Measurements from ENCODE around the gene CCNH. TPM values are rescaled to one million over a fixed set of nuclear protein-coding genes. Genes with fewer than 3 reads are reported as not detected.

The CCNH gene
- total RNA-seq, 2 donors from 2014 or later: 59.0 to 67.4 TPM

DNA sequence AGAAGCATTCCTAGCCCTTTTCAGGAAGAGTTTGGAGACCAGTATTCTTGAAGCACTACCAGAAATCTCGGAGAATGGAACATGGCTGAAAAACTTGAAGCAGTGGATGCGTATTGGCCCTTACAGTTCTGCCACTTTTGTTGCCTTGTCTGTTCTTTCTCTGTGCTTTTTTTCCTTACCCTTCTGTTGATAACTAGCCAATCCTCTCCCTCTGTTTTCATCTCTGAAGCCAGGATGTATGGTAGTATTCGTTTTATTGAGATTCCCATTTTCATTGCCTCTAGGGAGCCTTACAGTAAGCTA is 564 bp upstream of the CCNH start:
- Mint-ChIP-seq H3K4me1 (peaks cover 20% of the 10 kb centered on the region), H3K27ac (peak overlapping the region; percentile 92), H3K4me3 (peak overlapping the region; percentile 89), H3K9me3 (no peaks in the 10 kb centered on the region), H3K36me3 (ENCODE audit: low read depth) (peaks cover 43% of the 10 kb centered on the region), H3K27me3 (no peaks in the 10 kb centered on the region)
- ATAC-seq (replicated peaks): no peak

GRCh38 chr5:87411973-87412629 is 629 bp downstream of the CCNH start:
- Mint-ChIP-seq H3K27ac (peak overlapping the region; percentile 92), H3K27me3 (no peaks in the 10 kb centered on the region), H3K9me3 (no peaks in the 10 kb centered on the region), H3K4me1 (peaks cover 31% of the 10 kb centered on the region), H3K4me3 (peak overlapping the region; percentile 89), H3K36me3 (ENCODE audit: low read depth) (peaks cover 55% of the 10 kb centered on the region)
- peak; percentile 30 for ATAC-seq (replicated peaks)

DNA sequence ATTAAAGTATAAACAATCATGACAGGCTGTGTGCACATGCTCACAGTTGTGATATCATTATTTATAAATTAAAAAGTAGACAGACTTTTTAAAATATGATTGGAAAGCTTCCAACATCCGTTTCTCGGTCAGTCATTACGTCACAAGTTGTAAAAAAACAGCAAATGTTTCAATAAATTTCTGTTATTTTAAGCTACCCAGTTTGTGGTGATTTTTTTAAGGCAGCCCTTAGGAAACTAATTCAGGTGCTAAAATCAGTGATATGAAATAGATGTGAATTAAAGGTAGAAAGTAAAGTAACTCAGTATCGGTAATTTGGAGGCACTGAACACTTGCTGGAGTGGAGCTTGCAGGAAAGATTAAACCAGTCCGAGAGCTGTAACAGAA is 1.2 kb downstream of the CCNH start:
- Mint-ChIP-seq H3K36me3 (ENCODE audit: low read depth) (peaks cover 60% of the 10 kb centered on the region), H3K4me1 (peaks cover 36% of the 10 kb centered on the region), H3K27ac (peak overlapping the region; percentile 92), H3K9me3 (no peaks in the 10 kb centered on the region), H3K4me3 (peak overlapping the region; percentile 89), H3K27me3 (no peaks in the 10 kb centered on the region)
- ATAC-seq (replicated peaks): no peak

- H3K9me3 Mint-ChIP-seq: no peaks in the 10 kb centered on the region
- H3K27me3 Mint-ChIP-seq: no peaks in the 10 kb centered on the region
- peak overlapping the region; percentile 83 for H3K27ac Mint-ChIP-seq
- H3K4me3 Mint-ChIP-seq: peak overlapping the region; percentile 89
- ATAC-seq (replicated peaks): no peak
- peaks cover 43% of the 10 kb centered on the region for H3K4me1 Mint-ChIP-seq
- peaks cover 67% of the 10 kb centered on the region for H3K36me3 Mint-ChIP-seq (ENCODE audit: low read depth)
Observed at GRCh38 chr5:87410931-87411330, 1.8 kb downstream of the CCNH start.

DNA sequence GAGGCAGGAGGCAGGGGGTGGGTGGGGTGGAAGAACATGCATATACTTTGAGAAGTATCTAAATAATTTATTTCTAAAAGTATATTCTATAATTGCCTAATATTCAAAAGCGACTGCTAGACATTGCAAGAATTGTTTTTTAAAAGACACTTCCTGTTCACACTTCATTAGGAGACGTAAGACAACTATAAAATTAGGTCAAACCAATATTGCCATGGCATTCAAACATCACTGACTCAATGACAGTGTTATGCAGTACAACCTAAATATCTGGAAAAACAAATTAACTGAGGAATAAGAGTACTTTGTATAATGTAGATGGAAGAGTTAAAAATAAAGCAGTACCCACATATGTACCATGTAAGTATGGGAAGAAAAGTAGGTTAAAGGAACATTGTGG is 4.5 kb downstream of the CCNH start:
- peak overlapping the region; percentile 26 for H3K4me3 Mint-ChIP-seq
- peaks cover 53% of the 10 kb centered on the region for H3K4me1 Mint-ChIP-seq
- peak overlapping the region; percentile 27 for H3K27ac Mint-ChIP-seq
- H3K9me3 Mint-ChIP-seq: no peaks in the 10 kb centered on the region
- peaks cover 94% of the 10 kb centered on the region for H3K36me3 Mint-ChIP-seq (ENCODE audit: low read depth)
- no peaks in the 10 kb centered on the region for H3K27me3 Mint-ChIP-seq
- no peak for ATAC-seq (replicated peaks)

DNA sequence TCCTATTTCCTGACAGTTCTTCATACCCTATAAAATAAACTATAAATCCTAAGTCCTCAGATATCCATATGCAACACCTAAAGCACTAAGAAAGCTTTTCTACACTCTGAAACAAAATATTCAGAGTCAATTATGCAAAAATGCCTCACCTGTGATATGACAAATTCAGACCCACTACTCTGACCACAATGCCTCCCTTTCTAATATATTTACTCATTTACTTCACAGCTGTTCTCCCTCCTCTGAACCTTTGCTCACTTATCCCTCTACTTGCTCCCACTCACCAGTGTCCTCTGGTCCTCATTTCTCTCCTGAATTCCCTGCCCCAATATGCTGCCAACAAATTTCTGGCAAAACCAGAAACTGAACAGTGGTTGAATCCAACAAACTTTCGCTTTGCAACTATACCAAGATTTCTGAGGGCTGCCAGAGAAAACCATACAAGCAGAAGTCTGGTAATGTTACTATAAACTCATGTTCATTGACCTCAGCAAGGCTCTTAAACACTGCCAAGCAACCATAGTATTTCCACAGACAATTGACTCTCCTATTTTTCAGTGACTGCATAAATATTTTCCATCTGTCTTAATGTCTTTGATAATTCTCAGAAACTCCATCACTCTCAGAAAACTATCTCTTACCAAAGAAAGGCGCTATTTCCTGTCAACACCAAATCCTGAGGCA is 7.1 kb downstream of the CCNH start:
- Mint-ChIP-seq H3K9me3 (no peaks in the 10 kb centered on the region), H3K36me3 (ENCODE audit: low read depth) (peaks cover 96% of the 10 kb centered on the region), H3K27ac (peak overlapping the region; percentile 52), H3K27me3 (no peaks in the 10 kb centered on the region), H3K4me3 (peak overlapping the region; percentile 36), H3K4me1 (peaks cover 46% of the 10 kb centered on the region)
- ATAC-seq (replicated peaks): peak; percentile 57

- no peaks in the 10 kb centered on the region for H3K27me3 Mint-ChIP-seq
- no peak for ATAC-seq (replicated peaks)
- H3K9me3 Mint-ChIP-seq: no peaks in the 10 kb centered on the region
- peaks cover 97% of the 10 kb centered on the region for H3K36me3 Mint-ChIP-seq (ENCODE audit: low read depth)
- H3K27ac Mint-ChIP-seq: no peak overlapping the region
- peaks cover 41% of the 10 kb centered on the region for H3K4me1 Mint-ChIP-seq
- no peak overlapping the region for H3K4me3 Mint-ChIP-seq
Observed at GRCh38 chr5:87404359-87404758, 8.4 kb downstream of the CCNH start.

- H3K4me1 Mint-ChIP-seq: peaks cover 40% of the 10 kb centered on the region
- H3K27me3 Mint-ChIP-seq: no peaks in the 10 kb centered on the region
- no peak overlapping the region for H3K27ac Mint-ChIP-seq
- H3K36me3 Mint-ChIP-seq (ENCODE audit: low read depth): peaks cover 97% of the 10 kb centered on the region
- ATAC-seq (replicated peaks): no peak
- H3K4me3 Mint-ChIP-seq: no peak overlapping the region
- no peaks in the 10 kb centered on the region for H3K9me3 Mint-ChIP-seq
Observed at GRCh38 chr5:87403899-87404298, 8.8 kb downstream of the CCNH start.

GRCh38 chr5:87403409-87403808 is 9.3 kb downstream of the CCNH start:
- ATAC-seq (replicated peaks): peak; percentile 54
- H3K36me3 Mint-ChIP-seq (ENCODE audit: low read depth): peaks cover 97% of the 10 kb centered on the region
- peaks cover 35% of the 10 kb centered on the region for H3K4me1 Mint-ChIP-seq

GRCh38 chr5:87401626-87402025 is 11.1 kb downstream of the CCNH start:
- no peak for ATAC-seq (replicated peaks)
- Mint-ChIP-seq H3K4me1 (peaks cover 18% of the 10 kb centered on the region), H3K36me3 (ENCODE audit: low read depth) (peaks cover 97% of the 10 kb centered on the region), H3K4me3 (no peak overlapping the region), H3K27ac (peak overlapping the region; percentile 43), H3K27me3 (no peaks in the 10 kb centered on the region), H3K9me3 (no peaks in the 10 kb centered on the region)

More at GRCh38 chr5:87403409-87403808, 9.3 kb downstream of the CCNH start:
- no peak overlapping the region for H3K4me3 Mint-ChIP-seq
- no peak overlapping the region for H3K27ac Mint-ChIP-seq
- no peaks in the 10 kb centered on the region for H3K9me3 Mint-ChIP-seq
- H3K27me3 Mint-ChIP-seq: no peaks in the 10 kb centered on the region

DNA sequence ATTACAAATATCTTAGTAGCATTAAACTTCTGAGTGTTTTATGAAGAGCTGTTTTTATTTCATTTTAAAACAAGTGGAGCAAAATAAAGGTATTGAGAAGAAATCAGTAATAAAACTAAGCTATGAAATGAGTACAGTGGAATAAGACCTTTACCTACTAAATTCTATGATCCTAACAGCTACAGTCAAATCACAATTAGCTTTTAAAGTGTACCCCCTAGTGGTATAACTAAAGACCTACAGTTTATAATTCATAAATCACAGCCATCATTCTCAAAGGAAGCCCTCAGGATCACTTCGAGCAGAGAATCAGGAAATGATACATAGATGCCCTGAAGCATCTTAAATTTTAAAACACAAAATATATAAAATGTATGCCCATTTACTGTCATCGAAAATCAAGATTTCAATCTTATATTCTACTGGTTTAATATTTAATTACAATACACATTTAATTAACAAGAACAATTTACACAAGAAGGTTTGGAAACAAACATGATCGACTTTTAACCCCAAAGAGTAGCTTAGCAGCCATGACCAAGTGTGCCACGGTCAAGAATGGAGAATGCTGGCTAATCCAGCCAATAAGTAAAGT is 12.3 kb downstream of the CCNH start:
- H3K27ac Mint-ChIP-seq: no peak overlapping the region
- H3K4me1 Mint-ChIP-seq: peaks cover 5% of the 10 kb centered on the region
- H3K4me3 Mint-ChIP-seq: no peak overlapping the region
- no peaks in the 10 kb centered on the region for H3K9me3 Mint-ChIP-seq
- H3K36me3 Mint-ChIP-seq (ENCODE audit: low read depth): peaks cover 97% of the 10 kb centered on the region
- ATAC-seq (replicated peaks): peak; percentile 67
- H3K27me3 Mint-ChIP-seq: no peaks in the 10 kb centered on the region

GRCh38 chr5:87399720-87400119 is 13.0 kb downstream of the CCNH start:
- no peaks in the 10 kb centered on the region for H3K27me3 Mint-ChIP-seq
- H3K9me3 Mint-ChIP-seq: no peaks in the 10 kb centered on the region
- H3K27ac Mint-ChIP-seq: no peak overlapping the region
- H3K36me3 Mint-ChIP-seq (ENCODE audit: low read depth): peaks cover 97% of the 10 kb centered on the region
- peaks cover 3% of the 10 kb centered on the region for H3K4me1 Mint-ChIP-seq
- ATAC-seq (replicated peaks): no peak
- H3K4me3 Mint-ChIP-seq: no peak overlapping the region

DNA sequence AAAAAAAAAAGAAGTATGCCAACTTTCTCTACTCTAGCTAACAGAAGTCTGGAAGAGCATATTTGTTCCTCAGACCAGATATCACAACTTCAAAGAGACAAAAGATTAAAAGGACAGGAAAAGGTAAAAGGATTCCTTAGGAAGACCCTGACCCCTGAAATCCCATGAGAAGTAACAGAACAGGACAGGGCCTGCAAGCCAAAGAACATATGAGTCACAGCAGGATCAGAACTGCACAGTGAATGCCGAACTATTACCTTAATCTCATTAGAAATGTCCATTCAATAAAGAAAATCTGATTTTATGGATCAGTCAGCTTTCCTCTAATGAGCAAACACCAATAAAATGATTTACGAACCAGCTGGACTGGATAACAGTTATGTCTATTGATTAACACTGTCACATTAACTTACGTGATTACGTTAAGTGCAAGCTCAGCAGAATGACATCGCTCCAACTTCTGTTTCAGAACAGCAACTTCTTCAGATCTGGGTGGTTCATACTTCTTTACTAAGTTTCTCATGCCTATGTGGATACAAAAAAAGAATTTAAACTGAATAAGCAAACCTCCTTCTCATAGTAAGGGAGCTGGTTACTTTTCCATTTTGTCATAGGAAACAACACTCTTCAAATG is 13.6 kb downstream of the CCNH start:
- Mint-ChIP-seq H3K9me3 (no peaks in the 10 kb centered on the region), H3K36me3 (ENCODE audit: low read depth) (peaks cover 97% of the 10 kb centered on the region), H3K27me3 (no peaks in the 10 kb centered on the region), H3K4me3 (no peak overlapping the region), H3K4me1 (no peaks in the 10 kb centered on the region), H3K27ac (no peak overlapping the region)
- no peak for ATAC-seq (replicated peaks)

- ATAC-seq (replicated peaks): no peak
- Mint-ChIP-seq H3K4me3 (no peak overlapping the region), H3K36me3 (ENCODE audit: low read depth) (peaks cover 100% of the 10 kb centered on the region), H3K27me3 (no peaks in the 10 kb centered on the region), H3K27ac (peak overlapping the region; percentile 26), H3K9me3 (no peaks in the 10 kb centered on the region), H3K4me1 (no peaks in the 10 kb centered on the region)
Observed at GRCh38 chr5:87394411-87395165, 18.1 kb downstream of the CCNH start.

All from activated T-helper 17 cell treated with anti-CD3 and anti-CD28 coated beads, Interleukin-2, amount 50 U/mL, for 72 hours (primary cell).